Measurements from ENCODE around the gene GLE1. TPM values are rescaled to one million over a fixed set of nuclear protein-coding genes. Genes with fewer than 3 reads are reported as not detected.

Gene GLE1
- total RNA-seq, 1 experiment from 2014 or later: 19.0 TPM

DNA sequence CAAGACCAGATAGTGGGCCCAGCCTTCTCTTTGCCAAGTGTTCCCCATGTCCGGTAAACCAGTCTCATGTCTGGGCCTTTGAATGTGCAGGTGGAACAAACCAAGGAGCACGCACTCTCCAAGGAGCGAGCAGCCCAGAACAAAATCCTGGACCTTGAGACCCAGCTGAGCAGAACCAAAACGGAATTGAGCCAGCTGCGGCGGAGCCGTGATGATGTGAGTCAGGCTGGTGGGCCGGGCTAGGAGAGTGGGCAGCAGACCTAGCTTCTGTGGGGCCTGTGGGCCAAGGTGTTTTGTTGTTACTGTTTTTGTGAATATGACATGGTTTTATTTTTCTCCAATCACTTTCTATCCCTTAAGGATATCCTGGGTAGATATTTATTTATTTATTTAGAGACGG is 5.6 kb upstream of the GLE1 start:
- peaks cover 3 to 6% of the 10 kb centered on the region in 2 experiments for H3K4me1 Mint-ChIP-seq
- WGBS (ENCODE audit: extremely low coverage, insufficient read length, low lambda C conversion rate): no CpG with 5 or more reads among the region's 9 CpGs
- TF ChIP-seq CTCF (conservative IDR thresholded peaks at IDR 0.05): no peak
- no peak overlapping the region for H3T11ph ChIP-seq (ENCODE audit: low read length)
- H2BK5ac ChIP-seq (ENCODE audit: insufficient read length, low read length): no peak overlapping the region
- no peak overlapping the region for H2AK5ac ChIP-seq (ENCODE audit: insufficient read length, low read length)
- no peak overlapping the region for H3K27ac ChIP-seq (ENCODE audit: insufficient read length, low read depth, low read length)
- H3K4me2 ChIP-seq (ENCODE audit: insufficient read depth, insufficient read length, low read length): no peak overlapping the region
- no peak overlapping the region for H3K56ac ChIP-seq (ENCODE audit: insufficient read length, low read depth, low read length)
- no peaks in the 10 kb centered on the region for H3K9me3 Mint-ChIP-seq
- H3K27ac Mint-ChIP-seq: no peak overlapping the region
- no peaks in the 10 kb centered on the region for H3K27me3 Mint-ChIP-seq (ENCODE audit: low read depth)
- no peak overlapping the region for H3K9ac ChIP-seq (ENCODE audit: extremely low read depth, insufficient read length, low read length)
- H3K4ac ChIP-seq (ENCODE audit: low read depth, low read length): no peak overlapping the region
- no peaks in the 10 kb centered on the region for H4K20me1 ChIP-seq (ENCODE audit: control insufficient read depth, insufficient read depth, insufficient read length)
- no peak overlapping the region for H2BK15ac ChIP-seq (ENCODE audit: low read depth, low read length)
- H3K36me3 Mint-ChIP-seq (ENCODE audit: insufficient read depth in 1 of 3, low read depth in 3 of 3): peaks cover 0 to 29% (median 3%) of the 10 kb centered on the region in 3 experiments; a peak in 4 of 7 replicates
- H3K14ac ChIP-seq (ENCODE audit: insufficient read depth, low read length): no peak overlapping the region
- DNase-seq: no peak
- no peak overlapping the region for H2BK120ac ChIP-seq (ENCODE audit: low read depth, low read length, poor library complexity, severe bottlenecking)
- H3K27me3 ChIP-seq (ENCODE audit: insufficient read depth, low read length): no peaks in the 10 kb centered on the region
- no peak overlapping the region for H2AFZ ChIP-seq (ENCODE audit: low read length)
- no peak overlapping the region for H3K4me3 Mint-ChIP-seq
- no peaks in the 10 kb centered on the region for H3K4me1 ChIP-seq (ENCODE audit: insufficient read depth, low read length)
- H3K18ac ChIP-seq (ENCODE audit: insufficient read length, low read depth, low read length): no peak overlapping the region
- peaks cover 2% of the 10 kb centered on the region for H3K23me2 ChIP-seq (ENCODE audit: insufficient read length, low read depth, low read length, poor library complexity, severe bottlenecking)
- no peak overlapping the region for H2BK12ac ChIP-seq (ENCODE audit: insufficient read length, low read depth, low read length)
- no peak overlapping the region for H4K91ac ChIP-seq (ENCODE audit: insufficient read length, low read depth, low read length)
- no peak overlapping the region for H3K23ac ChIP-seq (ENCODE audit: insufficient read length, low read depth, low read length)
- H3K79me1 ChIP-seq (ENCODE audit: insufficient read depth, low read depth, low read length, poor library complexity, severe bottlenecking): no peaks in the 10 kb centered on the region
- H4K8ac ChIP-seq (replicated peaks; ENCODE audit: insufficient read length, low read depth, low read length): no peak overlapping the region
- no peak overlapping the region for H4K5ac ChIP-seq (ENCODE audit: insufficient read length, low read depth, low read length)
- H3K9me3 ChIP-seq (ENCODE audit: control insufficient read depth, low read depth, low read length): no peaks in the 10 kb centered on the region
- H2BK20ac ChIP-seq (ENCODE audit: low read depth, low read length, poor library complexity, severe bottlenecking): no peak overlapping the region
- no peaks in the 10 kb centered on the region for H3K79me2 ChIP-seq (ENCODE audit: insufficient read depth, low read length)

All from H9 (cell line).